ENCODE data around the gene NACC2. TPM values are rescaled to one million over a fixed set of nuclear protein-coding genes. Genes with fewer than 3 reads are reported as not detected.

Gene NACC2
- total and polyA plus RNA-seq, 10 of the 15 experiments (the other 5 are each of a cell fraction or from before 2014, with no cell fraction given), result 0.66 to 14.7 (median 3.5) TPM

DNA sequence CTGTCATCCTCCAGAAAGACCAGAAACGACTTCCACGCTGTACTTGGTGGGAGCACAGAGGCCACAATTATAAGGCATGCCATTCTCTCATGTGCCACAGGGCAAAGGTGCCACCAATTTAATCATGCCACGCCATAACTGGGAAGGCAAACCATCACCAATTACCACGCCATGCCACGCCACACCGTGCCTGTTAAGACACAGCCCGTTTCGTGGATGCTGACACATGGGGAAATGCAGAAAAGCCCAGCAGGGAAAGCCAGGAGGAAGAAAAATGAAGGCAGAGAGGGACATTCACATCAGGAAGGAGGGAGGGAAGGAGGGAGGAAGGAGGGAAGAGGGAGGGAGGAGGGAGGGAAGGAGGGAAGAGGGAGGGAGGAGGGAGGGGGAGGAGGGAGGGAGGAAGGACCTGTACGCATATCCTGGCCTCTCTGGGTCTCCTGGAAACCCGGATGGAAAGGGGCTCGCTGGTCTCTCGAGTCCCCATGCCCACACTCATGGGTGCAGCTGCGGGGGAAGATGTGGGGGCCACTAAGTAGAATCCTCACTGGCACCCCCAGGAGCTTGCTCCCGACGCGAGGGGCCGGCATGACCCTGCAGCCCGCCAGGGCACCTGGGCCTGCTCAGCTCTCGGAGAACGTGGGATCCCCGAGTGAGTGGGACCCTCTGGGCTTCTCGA, 72.2 kb downstream of the NACC2 start (continued):
- TF ChIP-seq, protein P1, sequence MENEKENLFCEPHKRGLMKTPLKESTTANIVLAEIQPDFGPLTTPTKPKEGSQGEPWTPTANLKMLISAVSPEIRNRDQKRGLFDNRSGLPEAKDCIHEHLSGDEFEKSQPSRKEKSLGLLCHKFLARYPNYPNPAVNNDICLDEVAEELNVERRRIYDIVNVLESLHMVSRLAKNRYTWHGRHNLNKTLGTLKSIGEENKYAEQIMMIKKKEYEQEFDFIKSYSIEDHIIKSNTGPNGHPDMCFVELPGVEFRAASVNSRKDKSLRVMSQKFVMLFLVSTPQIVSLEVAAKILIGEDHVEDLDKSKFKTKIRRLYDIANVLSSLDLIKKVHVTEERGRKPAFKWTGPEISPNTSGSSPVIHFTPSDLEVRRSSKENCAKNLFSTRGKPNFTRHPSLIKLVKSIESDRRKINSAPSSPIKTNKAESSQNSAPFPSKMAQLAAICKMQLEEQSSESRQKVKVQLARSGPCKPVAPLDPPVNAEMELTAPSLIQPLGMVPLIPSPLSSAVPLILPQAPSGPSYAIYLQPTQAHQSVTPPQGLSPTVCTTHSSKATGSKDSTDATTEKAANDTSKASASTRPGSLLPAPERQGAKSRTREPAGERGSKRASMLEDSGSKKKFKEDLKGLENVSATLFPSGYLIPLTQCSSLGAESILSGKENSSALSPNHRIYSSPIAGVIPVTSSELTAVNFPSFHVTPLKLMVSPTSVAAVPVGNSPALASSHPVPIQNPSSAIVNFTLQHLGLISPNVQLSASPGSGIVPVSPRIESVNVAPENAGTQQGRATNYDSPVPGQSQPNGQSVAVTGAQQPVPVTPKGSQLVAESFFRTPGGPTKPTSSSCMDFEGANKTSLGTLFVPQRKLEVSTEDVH (IDR thresholded peaks at IDR 0.05; ENCODE audit: low read depth, partially characterized antibody), result no peak
- TF ChIP-seq, protein P2, sequence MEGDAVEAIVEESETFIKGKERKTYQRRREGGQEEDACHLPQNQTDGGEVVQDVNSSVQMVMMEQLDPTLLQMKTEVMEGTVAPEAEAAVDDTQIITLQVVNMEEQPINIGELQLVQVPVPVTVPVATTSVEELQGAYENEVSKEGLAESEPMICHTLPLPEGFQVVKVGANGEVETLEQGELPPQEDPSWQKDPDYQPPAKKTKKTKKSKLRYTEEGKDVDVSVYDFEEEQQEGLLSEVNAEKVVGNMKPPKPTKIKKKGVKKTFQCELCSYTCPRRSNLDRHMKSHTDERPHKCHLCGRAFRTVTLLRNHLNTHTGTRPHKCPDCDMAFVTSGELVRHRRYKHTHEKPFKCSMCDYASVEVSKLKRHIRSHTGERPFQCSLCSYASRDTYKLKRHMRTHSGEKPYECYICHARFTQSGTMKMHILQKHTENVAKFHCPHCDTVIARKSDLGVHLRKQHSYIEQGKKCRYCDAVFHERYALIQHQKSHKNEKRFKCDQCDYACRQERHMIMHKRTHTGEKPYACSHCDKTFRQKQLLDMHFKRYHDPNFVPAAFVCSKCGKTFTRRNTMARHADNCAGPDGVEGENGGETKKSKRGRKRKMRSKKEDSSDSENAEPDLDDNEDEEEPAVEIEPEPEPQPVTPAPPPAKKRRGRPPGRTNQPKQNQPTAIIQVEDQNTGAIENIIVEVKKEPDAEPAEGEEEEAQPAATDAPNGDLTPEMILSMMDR (IDR thresholded peaks at IDR 0.05 in 2 of 3, conservative IDR thresholded peaks at IDR 0.05 in 1 of 3; ENCODE audit: control insufficient read depth in 2 of 3, extremely low read depth in 1 of 3, insufficient read depth in 1 of 3, low read depth in 3 of 3, low read length in 3 of 3), result no peak
- TF ChIP-seq GATAD2B (conservative IDR thresholded peaks at IDR 0.05; ENCODE audit: low read depth) (no peak), RCOR1 (conservative IDR thresholded peaks at IDR 0.05; ENCODE audit: low read depth, low read length) (no peak), CHD4 (IDR thresholded peaks at IDR 0.05) (no peak), STAT3 (IDR thresholded peaks at IDR 0.05; ENCODE audit: low read depth, low read length) (no peak), SREBF1 (IDR thresholded peaks at IDR 0.05; ENCODE audit: low read length) (no peak), POLR2A (IDR thresholded peaks at IDR 0.05; ENCODE audit: low read depth, low read length) (no peak), SMC3 (IDR thresholded peaks at IDR 0.05; ENCODE audit: borderline replicate concordance, low read length) (no peak), SPI1 (IDR thresholded peaks at IDR 0.05; ENCODE audit: borderline replicate concordance, insufficient read depth, low read depth, low read length) (no peak), LARP7 (IDR thresholded peaks at IDR 0.05) (no peak)
- TF ChIP-seq, protein P3, sequence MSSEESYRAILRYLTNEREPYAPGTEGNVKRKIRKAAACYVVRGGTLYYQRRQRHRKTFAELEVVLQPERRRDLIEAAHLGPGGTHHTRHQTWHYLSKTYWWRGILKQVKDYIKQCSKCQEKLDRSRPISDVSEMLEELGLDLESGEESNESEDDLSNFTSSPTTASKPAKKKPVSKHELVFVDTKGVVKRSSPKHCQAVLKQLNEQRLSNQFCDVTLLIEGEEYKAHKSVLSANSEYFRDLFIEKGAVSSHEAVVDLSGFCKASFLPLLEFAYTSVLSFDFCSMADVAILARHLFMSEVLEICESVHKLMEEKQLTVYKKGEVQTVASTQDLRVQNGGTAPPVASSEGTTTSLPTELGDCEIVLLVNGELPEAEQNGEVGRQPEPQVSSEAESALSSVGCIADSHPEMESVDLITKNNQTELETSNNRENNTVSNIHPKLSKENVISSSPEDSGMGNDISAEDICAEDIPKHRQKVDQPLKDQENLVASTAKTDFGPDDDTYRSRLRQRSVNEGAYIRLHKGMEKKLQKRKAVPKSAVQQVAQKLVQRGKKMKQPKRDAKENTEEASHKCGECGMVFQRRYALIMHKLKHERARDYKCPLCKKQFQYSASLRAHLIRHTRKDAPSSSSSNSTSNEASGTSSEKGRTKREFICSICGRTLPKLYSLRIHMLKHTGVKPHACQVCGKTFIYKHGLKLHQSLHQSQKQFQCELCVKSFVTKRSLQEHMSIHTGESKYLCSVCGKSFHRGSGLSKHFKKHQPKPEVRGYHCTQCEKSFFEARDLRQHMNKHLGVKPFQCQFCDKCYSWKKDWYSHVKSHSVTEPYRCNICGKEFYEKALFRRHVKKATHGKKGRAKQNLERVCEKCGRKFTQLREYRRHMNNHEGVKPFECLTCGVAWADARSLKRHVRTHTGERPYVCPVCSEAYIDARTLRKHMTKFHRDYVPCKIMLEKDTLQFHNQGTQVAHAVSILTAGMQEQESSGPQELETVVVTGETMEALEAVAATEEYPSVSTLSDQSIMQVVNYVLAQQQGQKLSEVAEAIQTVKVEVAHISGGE (CRISPR knock-in tag; IDR thresholded peaks at IDR 0.05), result no peak
- TF ChIP-seq, protein P4, sequence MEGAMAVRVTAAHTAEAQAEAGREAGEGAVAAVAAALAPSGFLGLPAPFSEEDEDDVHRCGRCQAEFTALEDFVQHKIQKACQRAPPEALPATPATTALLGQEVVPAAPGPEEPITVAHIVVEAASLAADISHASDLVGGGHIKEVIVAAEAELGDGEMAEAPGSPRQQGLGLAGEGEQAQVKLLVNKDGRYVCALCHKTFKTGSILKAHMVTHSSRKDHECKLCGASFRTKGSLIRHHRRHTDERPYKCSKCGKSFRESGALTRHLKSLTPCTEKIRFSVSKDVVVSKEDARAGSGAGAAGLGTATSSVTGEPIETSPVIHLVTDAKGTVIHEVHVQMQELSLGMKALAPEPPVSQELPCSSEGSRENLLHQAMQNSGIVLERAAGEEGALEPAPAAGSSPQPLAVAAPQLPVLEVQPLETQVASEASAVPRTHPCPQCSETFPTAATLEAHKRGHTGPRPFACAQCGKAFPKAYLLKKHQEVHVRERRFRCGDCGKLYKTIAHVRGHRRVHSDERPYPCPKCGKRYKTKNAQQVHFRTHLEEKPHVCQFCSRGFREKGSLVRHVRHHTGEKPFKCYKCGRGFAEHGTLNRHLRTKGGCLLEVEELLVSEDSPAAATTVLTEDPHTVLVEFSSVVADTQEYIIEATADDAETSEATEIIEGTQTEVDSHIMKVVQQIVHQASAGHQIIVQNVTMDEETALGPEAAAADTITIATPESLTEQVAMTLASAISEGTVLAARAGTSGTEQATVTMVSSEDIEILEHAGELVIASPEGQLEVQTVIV (IDR thresholded peaks at IDR 0.05; ENCODE audit: borderline replicate concordance, partially characterized antibody), result no peak

Data from GM12878 (cell line).